HepG2 (cell line): ENCODE measurements around the gene GFER. TPM values are rescaled to one million over a fixed set of nuclear protein-coding genes. Genes with fewer than 3 reads are reported as not detected.
A peak's percentile ranks its signal among the peaks of the same experiment; 100 is the strongest.

Source experiments
- CHCHD3 ChIP-seq: sonication (generic); formaldehyde crosslinking; IDR thresholded peaks from 2 replicates; pipeline ENCODE4 v1.8.0; 2022; ENCODE audit warnings: mild to moderate bottlenecking, missing genetic modification reagents, moderate library complexity
- IRF2 ChIP-seq: IDR thresholded peaks from 2 replicates; pipeline ENCODE4 v1.6.1; 2018; ENCODE audit warnings: missing genetic modification reagents, missing compliant biosample characterization
- NBN ChIP-seq: fragments of 450-650 bp; conservative IDR thresholded peaks from 2 replicates; pipeline ENCODE4 v1.6.1; 2017
- TFDP2 ChIP-seq: sonication (generic); formaldehyde crosslinking; IDR thresholded peaks from 2 replicates; pipeline ENCODE4 v1.4.0; 2020; ENCODE audit warnings: missing genetic modification reagents
- WIZ ChIP-seq: sonication (generic); formaldehyde crosslinking; IDR thresholded peaks from 2 replicates; pipeline ENCODE4 v1.5.1; 2020; ENCODE audit warnings: mild to moderate bottlenecking, missing genetic modification reagents
- ZBTB39 ChIP-seq: sonication (generic); formaldehyde crosslinking; IDR thresholded peaks from 2 replicates; pipeline ENCODE4 v1.5.0; 2020; ENCODE audit warnings: missing genetic modification reagents
- ZMYM2 ChIP-seq: sonication (generic); formaldehyde crosslinking; IDR thresholded peaks from 2 replicates; pipeline ENCODE4 v1.8.0; 2022; ENCODE audit warnings: mild to moderate bottlenecking, missing genetic modification reagents
- ZNF124 ChIP-seq: sonication (generic); formaldehyde crosslinking; IDR thresholded peaks from 2 replicates; pipeline ENCODE4 v1.4.0; 2020; ENCODE audit warnings: missing genetic modification reagents
- ZNF543 ChIP-seq: sonication (generic); formaldehyde crosslinking; IDR thresholded peaks from 2 replicates; pipeline ENCODE4 v1.4.0; 2020; ENCODE audit warnings: mild to moderate bottlenecking, missing genetic modification reagents
- ZNF576 ChIP-seq: sonication (generic); formaldehyde crosslinking; IDR thresholded peaks from 2 replicates; pipeline ENCODE4 v1.4.0; 2020; ENCODE audit warnings: mild to moderate bottlenecking, missing genetic modification reagents
- polyA plus RNA-seq, 8 experiments: library from polyadenylated mRNA; depleted of rRNA in 3 of 8; stranded (reverse) in 7 of 8; unstranded in 1 of 8; fragments of >200 nt; fragmentation: Illumina TruSeq in 4 of 8; extraction: Trizol in 4 of 8; gene quantifications; 2 replicates each; pipeline versions ENCODE4 v1.2.1 to v1.2.3, GENCODE V29; 2011 to 2016; ENCODE audit warnings: low read depth in 4 of 8, missing spikeins in 1 of 8, mixed read lengths in 1 of 8; ENCODE audit not compliant: insufficient read depth in 1 of 8
- total RNA-seq, 5 experiments: library from RNA; depleted of rRNA; stranded (reverse); fragments of >200 nt; fragmentation: Illumina TruSeq; extraction: Trizol; gene quantifications; 2 replicates each; pipeline ENCODE4 v1.2.3, GENCODE V29; 2016; ENCODE audit warnings: low read depth in 1 of 5
- TF ChIP-seq, protein P1 (sequence below): sonication (generic); formaldehyde crosslinking; IDR thresholded peaks from 2 replicates; pipeline ENCODE4 v1.8.1; 2023; ENCODE audit warnings: mild to moderate bottlenecking, moderate library complexity, missing genetic modification reagents
- TF ChIP-seq, protein P2 (sequence below), 2 experiments: sonication (generic) in 1 of 2; formaldehyde crosslinking in 1 of 2; IDR thresholded peaks; 2 replicates each; pipeline versions ENCODE4 v1.4.0 to v1.6.1; 2018 to 2020; ENCODE audit warnings: missing genetic modification reagents in 2 of 2, borderline replicate concordance in 1 of 2, low read depth in 1 of 2, mild to moderate bottlenecking in 1 of 2, missing biosample characterization in 1 of 2
- TF ChIP-seq, protein P3 (sequence below), 2 experiments: sonication (generic) in 1 of 2; formaldehyde crosslinking in 1 of 2; IDR thresholded peaks; 2 replicates each; pipeline versions ENCODE4 v1.4.0 to v1.6.1; 2016 to 2020; ENCODE audit warnings: borderline replicate concordance in 1 of 2, low read depth in 1 of 2, mild to moderate bottlenecking in 1 of 2, missing genetic modification reagents in 1 of 2

Gene GFER
- total and polyA plus RNA-seq, 2 of the 13 experiments (the other 11 are each of a cell fraction or from before 2014, with no cell fraction given): 28.6 to 71.7 TPM

- TF ChIP-seq TFDP2 (peak; percentile 45; the same call in 1 of the 2 replicates), WIZ (CRISPR knock-in tag) (no peak), ZNF576 (CRISPR knock-in tag) (no peak), IRF2 (CRISPR knock-in tag) (0 out of 2 replicates have a peak, but pooled peaks have one; percentile 41), NBN (no peak), ZBTB39 (CRISPR knock-in tag) (no peak), ZNF543 (CRISPR knock-in tag) (0 out of 2 replicates have a peak, but pooled peaks have one; percentile 66), CHCHD3 (CRISPR knock-in tag) (no peak), ZMYM2 (no peak), ZNF124 (CRISPR knock-in tag) (no peak)
- TF ChIP-seq, protein P1, sequence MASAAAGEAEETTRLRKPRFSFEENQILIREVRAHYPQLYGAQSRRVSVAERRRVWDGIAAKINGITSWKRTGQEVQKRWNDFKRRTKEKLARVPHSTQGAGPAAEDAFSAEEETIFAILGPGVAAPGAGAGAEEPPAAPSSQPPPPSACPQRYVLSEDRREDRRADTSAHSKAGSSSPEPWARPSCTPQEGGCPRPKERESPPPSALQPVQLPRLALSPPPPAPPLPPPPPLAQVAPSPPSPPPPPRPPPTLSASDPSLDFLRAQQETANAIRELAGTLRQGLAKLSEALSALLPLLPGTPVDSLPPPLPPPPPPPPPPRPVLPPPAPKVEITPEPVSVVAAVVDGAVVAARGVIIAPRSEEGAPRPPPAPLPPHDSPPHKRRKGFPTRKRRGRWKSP: peak; percentile 63; the same call in 1 of the 2 replicates
- TF ChIP-seq, protein P2, sequence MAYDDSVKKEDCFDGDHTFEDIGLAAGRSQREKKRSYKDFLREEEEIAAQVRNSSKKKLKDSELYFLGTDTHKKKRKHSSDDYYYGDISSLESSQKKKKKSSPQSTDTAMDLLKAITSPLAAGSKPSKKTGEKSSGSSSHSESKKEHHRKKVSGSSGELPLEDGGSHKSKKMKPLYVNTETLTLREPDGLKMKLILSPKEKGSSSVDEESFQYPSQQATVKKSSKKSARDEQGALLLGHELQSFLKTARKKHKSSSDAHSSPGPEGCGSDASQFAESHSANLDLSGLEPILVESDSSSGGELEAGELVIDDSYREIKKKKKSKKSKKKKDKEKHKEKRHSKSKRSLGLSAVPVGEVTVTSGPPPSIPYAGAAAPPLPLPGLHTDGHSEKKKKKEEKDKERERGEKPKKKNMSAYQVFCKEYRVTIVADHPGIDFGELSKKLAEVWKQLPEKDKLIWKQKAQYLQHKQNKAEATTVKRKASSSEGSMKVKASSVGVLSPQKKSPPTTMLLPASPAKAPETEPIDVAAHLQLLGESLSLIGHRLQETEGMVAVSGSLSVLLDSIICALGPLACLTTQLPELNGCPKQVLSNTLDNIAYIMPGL (CRISPR knock-in tag; IDR thresholded peaks at IDR 0.05; ENCODE audit: borderline replicate concordance in 1 of 2, low read depth in 1 of 2): peak; percentile 53 to 68
- TF ChIP-seq, protein P3, sequence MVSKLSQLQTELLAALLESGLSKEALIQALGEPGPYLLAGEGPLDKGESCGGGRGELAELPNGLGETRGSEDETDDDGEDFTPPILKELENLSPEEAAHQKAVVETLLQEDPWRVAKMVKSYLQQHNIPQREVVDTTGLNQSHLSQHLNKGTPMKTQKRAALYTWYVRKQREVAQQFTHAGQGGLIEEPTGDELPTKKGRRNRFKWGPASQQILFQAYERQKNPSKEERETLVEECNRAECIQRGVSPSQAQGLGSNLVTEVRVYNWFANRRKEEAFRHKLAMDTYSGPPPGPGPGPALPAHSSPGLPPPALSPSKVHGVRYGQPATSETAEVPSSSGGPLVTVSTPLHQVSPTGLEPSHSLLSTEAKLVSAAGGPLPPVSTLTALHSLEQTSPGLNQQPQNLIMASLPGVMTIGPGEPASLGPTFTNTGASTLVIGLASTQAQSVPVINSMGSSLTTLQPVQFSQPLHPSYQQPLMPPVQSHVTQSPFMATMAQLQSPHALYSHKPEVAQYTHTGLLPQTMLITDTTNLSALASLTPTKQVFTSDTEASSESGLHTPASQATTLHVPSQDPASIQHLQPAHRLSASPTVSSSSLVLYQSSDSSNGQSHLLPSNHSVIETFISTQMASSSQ (IDR thresholded peaks at IDR 0.05; ENCODE audit: low read depth): no peak
- TF ChIP-seq, protein P3 (CRISPR knock-in tag; IDR thresholded peaks at IDR 0.05; ENCODE audit: borderline replicate concordance): no peak; the same call in 1 of the 2 replicates
Measured at GRCh38 chr16:2009791-2010510, 26.0 kb downstream of the GFER start, which contains the start of gene ZNF598 (continued).
